Activated gamma-delta T cell (primary cell): Measurements from ENCODE around the gene TBKBP1.
"Not testable (repeated sequence)": the region's sequence is repeated elsewhere in the genome, so short reads cannot be mapped to it uniquely, and the experiment has no call there.

Source experiments
- DNase-seq: peaks from one replicate; lab custom pipeline; 2025; lab: John Stamatoyannopoulos, UW

TBKBP1 gene

GRCh38 chr17:47732399-47733046 is 38.6 kb downstream of the TBKBP1 start:
- DNase-seq: no peak

GRCh38 chr17:47733047-47733673 is 39.2 kb downstream of the TBKBP1 start, which contains the start of gene TBX21:
Gene TBX21, plus strand, starts transcription at chr17:47733236. Its CDS starts 219 bp downstream, at chr17:47733455.
- DNase-seq: peak; percentile 81

- no peak for DNase-seq
Measured at GRCh38 chr17:47733674-47734410, 39.9 kb downstream of the TBKBP1 start.

- no peak for DNase-seq
Measured at GRCh38 chr17:47735139-47735464, 41.1 kb downstream of the TBKBP1 start.

- DNase-seq: no peak
Measured at GRCh38 chr17:47735536-47736011, 41.6 kb downstream of the TBKBP1 start.

GRCh38 chr17:47736501-47737495 is 42.8 kb downstream of the TBKBP1 start:
- no peak for DNase-seq

GRCh38 chr17:47738178-47738577 is 44.2 kb downstream of the TBKBP1 start:
- no peak for DNase-seq

GRCh38 chr17:47739150-47739549 is 45.2 kb downstream of the TBKBP1 start:
- DNase-seq: no peak

GRCh38 chr17:47739945-47740344 is 46.0 kb downstream of the TBKBP1 start:
- DNase-seq: not testable (repeated sequence)

- no peak for DNase-seq
Measured at GRCh38 chr17:47741109-47741792, 47.3 kb downstream of the TBKBP1 start.

GRCh38 chr17:47741793-47742145 is 47.8 kb downstream of the TBKBP1 start:
- no peak for DNase-seq

GRCh38 chr17:47742319-47743181 is 48.6 kb downstream of the TBKBP1 start:
- DNase-seq: peak; percentile 41

GRCh38 chr17:47744168-47745036 is 50.4 kb downstream of the TBKBP1 start:
- DNase-seq: no peak

GRCh38 chr17:47745037-47745380 is 51.0 kb downstream of the TBKBP1 start:
- DNase-seq: no peak

GRCh38 chr17:47751471-47751870 is 57.5 kb downstream of the TBKBP1 start:
- no peak for DNase-seq

- DNase-seq: no peak
Measured at GRCh38 chr17:47757386-47757785, 63.4 kb downstream of the TBKBP1 start.

GRCh38 chr17:47760409-47761140 is 66.6 kb downstream of the TBKBP1 start:
- DNase-seq: no peak
